DMS114 treated with DMSO at 0.1 percent for 48 hours (cell line): ENCODE measurements around the gene PKP2.
"Not testable (repeated sequence)": the region's sequence is repeated elsewhere in the genome, so short reads cannot be mapped to it uniquely, and the experiment has no call there.

Source experiments
- DNase-seq: peaks from one replicate; lab custom pipeline; 2025; ENCODE audit not compliant: unreplicated experiment; lab: John Stamatoyannopoulos, UW

Gene PKP2

GRCh38 chr12:32897281-32897610 is 669 bp upstream of the PKP2 start:
- DNase-seq = no peak

- no peak for DNase-seq
Observed at GRCh38 chr12:32895688-32896431, 717 bp downstream of the PKP2 start.

GRCh38 chr12:32894566-32894965 is 2.0 kb downstream of the PKP2 start:
- DNase-seq = no peak

- DNase-seq = no peak
Observed at GRCh38 chr12:32893458-32893857, 3.1 kb downstream of the PKP2 start.

GRCh38 chr12:32893043-32893442 is 3.5 kb downstream of the PKP2 start:
- DNase-seq = no peak

- DNase-seq = not testable (repeated sequence)
Observed at GRCh38 chr12:32892369-32892768, 4.2 kb downstream of the PKP2 start.

- no peak for DNase-seq
Observed at GRCh38 chr12:32891956-32892355, 4.6 kb downstream of the PKP2 start.

GRCh38 chr12:32891526-32891925 is 5.1 kb downstream of the PKP2 start:
- no peak for DNase-seq

- no peak for DNase-seq
Observed at GRCh38 chr12:32889011-32889760, 7.4 kb downstream of the PKP2 start.

- no peak for DNase-seq
Observed at GRCh38 chr12:32887058-32887457, 9.5 kb downstream of the PKP2 start.

- DNase-seq = no peak
Observed at GRCh38 chr12:32885831-32886230, 10.7 kb downstream of the PKP2 start.

GRCh38 chr12:32884962-32885361 is 11.6 kb downstream of the PKP2 start:
- DNase-seq = no peak

GRCh38 chr12:32881702-32882101 is 14.9 kb downstream of the PKP2 start:
- no peak for DNase-seq

- DNase-seq = no peak
Observed at GRCh38 chr12:32881107-32881506, 15.5 kb downstream of the PKP2 start.

GRCh38 chr12:32879066-32879465 is 17.5 kb downstream of the PKP2 start:
- not testable (repeated sequence) for DNase-seq

GRCh38 chr12:32877601-32878459 is 18.7 kb downstream of the PKP2 start:
- DNase-seq = no peak

GRCh38 chr12:32876004-32876403 is 20.6 kb downstream of the PKP2 start:
- DNase-seq = no peak

GRCh38 chr12:32874975-32875374 is 21.6 kb downstream of the PKP2 start:
- no peak for DNase-seq

- DNase-seq = no peak
Observed at GRCh38 chr12:32874078-32874477, 22.5 kb downstream of the PKP2 start.

- DNase-seq = not testable (repeated sequence)
Observed at GRCh38 chr12:32872416-32872815, 24.2 kb downstream of the PKP2 start.

GRCh38 chr12:32870716-32871115 is 25.9 kb downstream of the PKP2 start:
- no peak for DNase-seq

- no peak for DNase-seq
Observed at GRCh38 chr12:32868885-32869284, 27.7 kb downstream of the PKP2 start.
